NT2/D1 (cell line): ENCODE measurements around the gene AZU1.

Experiments used
- SUZ12 ChIP-seq: IDR thresholded peaks from 2 replicates; pipeline ENCODE4 v1.6.1; 2011; ENCODE audit not compliant: insufficient read length, insufficient read depth; ENCODE audit errors: extremely low read depth
- YY1 ChIP-seq: IDR thresholded peaks from 2 replicates; pipeline ENCODE4 v1.6.1; 2011; ENCODE audit not compliant: insufficient read length, insufficient read depth
- ZNF274 ChIP-seq: IDR thresholded peaks from 2 replicates; pipeline ENCODE4 v1.6.1; 2011; ENCODE audit warnings: mild to moderate bottlenecking, low read depth, low read length

GRCh38 chr19:875265-875879, 47.7 kb downstream of the AZU1 start:
- TF ChIP-seq SUZ12 (no peak), YY1 (no peak), ZNF274 (no peak)
